ENCODE results near the gene DPYSL3.
A peak's percentile ranks its signal among the peaks of the same experiment; 100 is the strongest.

Gene DPYSL3

DNA sequence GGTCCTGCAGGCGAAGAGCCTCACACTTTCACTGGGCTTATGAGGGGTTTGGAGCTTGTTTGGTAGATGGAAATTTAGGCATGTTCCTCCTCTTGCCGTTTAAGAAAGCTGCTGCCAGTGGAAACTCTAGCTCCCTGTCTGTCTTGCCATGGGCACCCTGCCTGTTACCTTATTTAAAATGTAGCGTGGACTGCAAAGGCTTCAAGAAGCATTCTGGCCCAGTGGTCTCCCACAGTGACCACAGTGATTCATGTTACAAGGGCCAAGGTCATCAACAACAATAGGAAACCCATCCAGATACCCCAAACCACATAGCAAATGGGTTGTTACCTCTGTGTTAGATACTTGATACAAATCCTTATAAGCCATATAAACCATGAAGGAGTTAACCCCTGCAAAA, 96.6 kb downstream of the DPYSL3 start:
- DNase-seq (ENCODE audit: low read depth, low spot score), result no peak
- no peak overlapping the region for H3K4me3 ChIP-seq (ENCODE audit: low read length)

DNA sequence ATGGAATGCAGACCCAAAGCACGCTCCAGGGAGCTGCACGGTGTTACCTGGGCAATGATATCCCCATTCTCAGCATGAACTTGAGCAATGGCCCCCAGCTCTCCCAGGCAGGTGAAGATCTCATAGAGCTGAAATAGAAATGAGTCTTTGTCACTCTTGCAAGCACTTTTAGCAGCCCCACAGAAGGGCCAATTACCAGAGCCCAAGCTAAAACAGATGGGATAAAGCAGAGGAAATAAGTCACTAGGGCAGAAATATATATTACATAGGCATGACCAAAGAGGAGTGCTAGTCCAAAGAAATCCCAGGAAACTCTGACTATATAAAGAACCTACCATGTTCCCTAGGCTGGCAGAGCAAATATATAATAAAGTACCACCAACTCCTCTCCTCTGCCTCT, 97.3 kb downstream of the DPYSL3 start:
- no peak for DNase-seq (ENCODE audit: low read depth, low spot score)

DNA sequence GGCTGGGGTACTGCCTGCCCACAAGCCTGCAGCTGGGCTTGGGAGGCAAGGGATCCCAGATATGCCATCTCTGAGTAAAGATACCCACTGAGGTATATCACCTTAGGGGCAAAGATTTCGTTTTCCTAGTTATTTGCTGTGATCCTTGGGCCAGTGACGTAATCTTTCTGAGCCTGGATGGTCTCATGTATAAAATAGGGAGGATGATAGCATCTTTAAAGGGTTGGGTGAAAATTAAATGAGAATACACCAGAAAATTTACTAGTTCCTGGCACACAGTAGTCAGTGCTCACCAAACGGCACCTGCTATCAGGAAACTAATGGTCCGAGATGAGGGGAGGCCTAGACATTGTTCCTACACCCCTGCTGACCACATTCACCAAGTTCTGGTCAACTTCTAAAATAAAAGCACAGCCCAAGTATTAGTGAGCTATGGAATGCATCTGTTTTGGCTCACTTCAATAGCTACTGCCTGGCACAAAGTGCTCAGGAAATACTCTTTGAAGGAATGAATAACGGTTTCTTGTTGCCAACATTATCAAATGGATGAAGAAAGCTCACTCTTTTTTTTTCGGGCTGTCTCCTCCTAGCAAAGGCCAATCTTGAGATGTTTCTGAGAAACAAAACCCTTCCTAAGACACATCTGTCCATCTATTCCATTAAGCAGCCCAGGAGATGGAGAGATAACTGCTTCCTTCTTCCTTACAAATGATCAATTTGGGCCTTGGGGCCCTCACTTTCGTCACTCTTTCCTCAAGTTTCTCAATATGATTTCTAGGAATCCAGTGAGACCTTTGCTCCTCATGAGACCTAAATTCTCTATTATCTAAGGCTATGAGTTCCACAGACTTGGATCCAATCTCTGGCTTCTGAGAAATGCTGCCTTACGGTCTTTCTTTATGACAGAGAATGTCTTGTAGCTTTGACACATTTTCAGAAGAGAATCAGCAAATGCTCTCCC, 98.2 kb downstream of the DPYSL3 start:
- no peak for DNase-seq (ENCODE audit: low read depth, low spot score)

More for the DNA sequence above, 97.3 kb downstream of the DPYSL3 start:
- H3K4me3 ChIP-seq (ENCODE audit: low read length), result no peak overlapping the region

DNA sequence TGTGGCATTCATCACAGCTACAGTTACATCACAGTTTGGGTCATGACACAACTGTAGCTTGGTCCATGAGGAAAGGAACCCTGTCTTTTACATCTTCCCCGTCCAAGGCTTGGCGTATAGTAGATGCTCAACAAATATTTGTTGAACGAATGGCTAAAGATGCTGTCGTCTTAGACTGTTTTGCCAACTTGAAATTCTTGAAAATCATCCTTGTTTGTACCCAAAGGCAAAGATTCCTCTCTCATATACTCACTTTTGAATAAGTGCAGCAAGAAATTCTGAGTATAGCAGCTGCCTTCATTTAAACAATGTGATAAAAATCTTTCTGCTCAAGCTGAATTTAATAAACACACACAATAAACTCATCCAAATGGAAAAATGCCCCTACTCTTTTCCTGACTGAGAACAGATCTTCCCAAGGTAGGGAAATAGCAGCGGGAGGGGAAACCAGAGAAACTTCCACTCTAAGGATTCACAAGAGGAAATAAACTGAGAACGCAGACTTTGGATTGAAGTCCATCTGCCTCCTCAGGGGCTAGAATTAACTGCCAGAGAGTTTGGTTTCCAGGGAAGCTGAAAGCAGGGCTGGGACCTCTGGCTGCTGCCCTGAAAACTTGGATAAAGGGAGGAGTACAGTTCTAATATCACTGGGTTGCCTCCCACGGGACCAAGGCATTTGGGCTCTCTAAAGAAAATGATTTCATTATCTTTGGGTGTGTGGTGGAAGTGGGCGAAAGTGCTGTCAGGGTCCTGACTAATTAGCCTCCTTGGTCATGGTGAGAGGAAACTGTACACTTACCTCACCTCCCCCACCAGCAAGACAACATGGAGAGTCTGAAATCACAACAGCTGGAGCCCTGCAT, 99.1 kb downstream of the DPYSL3 start:
- no peak overlapping the region for H3K4me3 ChIP-seq (ENCODE audit: low read length)
- DNase-seq (ENCODE audit: low read depth, low spot score), result no peak

More for the DNA sequence above, 98.2 kb downstream of the DPYSL3 start:
- H3K4me3 ChIP-seq (ENCODE audit: low read length), result no peak overlapping the region

DNA sequence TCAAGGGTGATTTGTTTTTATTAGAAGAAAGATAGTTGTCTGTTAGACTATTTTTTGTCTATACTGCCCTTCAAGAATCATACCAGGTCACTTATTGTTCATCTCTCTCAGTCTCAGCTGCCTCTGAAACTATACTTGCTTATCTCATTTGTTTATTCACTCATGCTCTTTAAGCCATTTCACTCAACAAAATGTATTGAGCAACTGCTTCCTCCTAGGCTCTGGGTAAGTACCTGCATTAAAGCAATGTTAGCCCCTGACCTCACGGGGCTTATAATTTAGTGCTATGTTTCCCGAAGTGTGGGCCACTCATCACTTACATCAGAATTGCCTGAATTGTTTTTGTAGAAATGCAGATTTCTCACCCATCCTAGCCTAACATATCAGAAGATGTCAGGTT, 100.9 kb downstream of the DPYSL3 start:
- no peak overlapping the region for H3K4me3 ChIP-seq (ENCODE audit: low read length)
- DNase-seq (ENCODE audit: low read depth, low spot score), result no peak

DNA sequence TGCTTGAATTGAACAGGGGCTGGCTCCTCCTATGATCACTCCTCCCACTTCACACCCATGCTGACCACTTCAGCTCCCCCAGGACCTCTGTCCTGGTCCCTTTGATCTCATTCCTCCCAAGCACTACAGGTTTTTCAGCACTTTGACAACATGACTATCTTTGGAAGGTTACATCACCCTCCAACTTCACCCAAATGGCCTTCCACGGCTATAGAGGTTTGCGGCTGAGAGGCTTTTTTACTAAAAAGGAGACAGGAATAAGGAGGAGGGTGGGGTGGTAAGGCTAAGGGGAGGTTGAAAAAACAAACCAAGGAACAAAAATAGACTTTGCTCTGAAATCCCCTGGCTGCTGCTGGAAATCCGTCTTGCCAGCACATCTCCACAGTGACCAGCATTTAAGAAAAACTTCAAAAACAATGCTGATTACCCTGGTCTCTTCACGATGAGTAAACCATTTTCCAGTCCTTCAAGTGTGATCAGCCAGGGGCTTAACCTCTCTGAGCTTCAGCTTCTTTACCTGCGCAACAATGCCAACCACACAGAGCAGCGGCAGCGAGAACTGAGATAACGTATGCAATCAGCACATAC, 102.7 kb downstream of the DPYSL3 start:
- DNase-seq (ENCODE audit: low read depth, low spot score), result no peak
- no peak overlapping the region for H3K4me3 ChIP-seq (ENCODE audit: low read length)

DNA sequence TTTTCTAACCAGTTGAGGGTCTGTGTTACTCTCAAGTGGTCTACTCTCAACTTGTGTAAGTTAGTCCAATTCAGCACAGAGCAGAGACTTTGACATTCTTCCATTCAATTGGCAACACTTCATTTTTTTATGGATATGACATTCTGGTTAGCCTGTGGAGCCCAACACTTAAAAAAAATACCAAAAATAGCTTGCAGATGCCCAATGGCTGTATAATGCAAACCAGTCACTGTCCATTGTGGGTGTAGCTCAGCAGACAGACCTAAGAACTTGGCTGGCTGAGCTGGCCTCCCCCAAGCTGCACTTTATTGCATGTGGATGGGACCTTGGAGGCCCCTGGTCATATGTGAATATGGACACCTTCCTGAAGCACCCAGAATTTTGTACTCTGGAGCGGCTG, 103.2 kb downstream of the DPYSL3 start:
- no peak for DNase-seq (ENCODE audit: low read depth, low spot score)
- H3K4me3 ChIP-seq (ENCODE audit: low read length), result no peak overlapping the region

DNA sequence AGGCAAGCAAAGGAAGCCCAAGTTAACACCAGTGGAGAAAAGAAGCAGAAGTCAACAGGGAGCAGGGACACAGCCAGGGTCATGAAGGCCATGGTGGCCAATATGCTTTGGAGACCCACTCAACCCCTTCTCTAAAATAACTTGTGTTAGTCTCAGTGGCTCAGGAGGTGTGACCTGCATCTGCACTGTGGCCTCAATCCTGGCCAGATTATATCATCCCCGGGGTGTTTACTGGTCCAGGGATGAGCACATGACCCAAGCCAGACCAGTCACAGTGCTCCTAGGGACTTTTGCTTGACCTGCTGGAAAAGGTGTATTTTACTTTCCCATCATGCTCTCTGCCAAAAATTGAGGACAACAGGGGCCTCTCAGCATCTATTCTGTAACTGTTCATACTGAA, 105.2 kb downstream of the DPYSL3 start:
- no peak overlapping the region for H3K4me3 ChIP-seq (ENCODE audit: low read length)
- DNase-seq (ENCODE audit: low read depth, low spot score), result no peak

DNA sequence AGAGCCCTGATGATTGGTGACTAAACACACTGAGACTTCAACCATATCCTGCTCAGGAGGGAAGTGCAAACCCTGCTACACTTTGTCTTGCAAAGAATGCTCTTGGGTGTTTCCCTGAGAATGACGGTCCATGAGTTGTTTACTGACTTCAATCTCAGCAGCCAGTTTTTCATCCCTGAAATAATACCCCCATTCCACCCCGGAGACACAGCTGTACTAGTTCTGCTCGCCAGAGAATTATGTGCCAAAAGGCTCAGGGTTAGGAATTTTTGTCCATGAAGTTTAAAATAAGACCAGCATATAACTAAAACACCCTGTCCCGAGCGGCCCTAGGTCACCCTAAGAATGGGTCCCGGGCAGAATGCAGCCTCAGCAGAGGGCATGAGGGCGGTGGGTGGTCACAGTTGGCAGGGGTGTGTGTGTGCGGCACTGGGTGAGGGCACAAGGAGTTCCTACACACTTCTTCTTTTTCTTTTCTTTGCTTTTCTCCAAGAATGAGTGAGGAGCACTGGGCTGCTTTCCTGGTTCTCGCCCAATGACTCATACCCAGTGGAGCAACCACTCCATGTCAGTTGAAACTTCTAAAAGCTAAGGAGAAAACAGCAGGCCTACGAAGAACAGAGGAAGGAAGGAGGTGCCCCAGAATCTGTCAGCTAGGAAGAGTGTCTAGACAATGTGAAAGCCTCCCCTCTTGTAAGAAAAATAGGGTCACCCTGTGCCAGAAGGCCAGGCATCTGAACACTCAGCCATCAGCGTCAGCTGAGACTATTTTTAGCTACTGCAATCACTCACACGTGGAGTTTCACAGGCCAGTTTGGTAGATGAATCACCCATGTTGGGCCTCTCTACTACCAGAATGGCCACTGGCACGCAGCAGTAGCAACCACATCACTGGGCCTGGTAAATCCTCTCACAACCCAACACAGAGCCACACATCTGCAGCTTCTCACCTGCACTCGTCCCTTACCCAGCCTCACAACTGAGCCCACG, 105.9 kb downstream of the DPYSL3 start:
- no peak overlapping the region for H3K4me3 ChIP-seq (ENCODE audit: low read length)

DNA sequence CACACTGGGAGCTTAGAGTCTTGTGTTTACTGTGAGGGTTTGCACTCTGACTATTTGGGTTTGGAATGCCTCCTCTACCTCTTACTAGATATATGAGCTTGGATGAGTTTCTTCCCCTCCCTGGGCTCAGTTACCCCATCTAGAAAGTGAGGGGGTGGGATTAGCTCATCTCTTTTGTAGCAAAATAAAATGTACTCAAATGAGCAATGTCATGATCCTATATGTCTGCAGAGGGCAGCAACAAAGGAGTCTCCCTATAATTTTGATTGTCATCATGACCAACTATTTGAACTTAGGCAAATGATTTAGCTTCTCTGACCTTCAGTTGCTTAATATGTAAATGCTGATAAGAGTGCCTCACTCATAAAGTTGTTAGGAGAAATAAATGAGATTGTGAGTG, 109.0 kb downstream of the DPYSL3 start:
- H3K4me3 ChIP-seq (ENCODE audit: low read length), result no peak overlapping the region
- no peak for DNase-seq (ENCODE audit: low read depth, low spot score)

More for the DNA sequence above, 105.9 kb downstream of the DPYSL3 start:
- DNase-seq (ENCODE audit: low read depth, low spot score), result no peak

DNA sequence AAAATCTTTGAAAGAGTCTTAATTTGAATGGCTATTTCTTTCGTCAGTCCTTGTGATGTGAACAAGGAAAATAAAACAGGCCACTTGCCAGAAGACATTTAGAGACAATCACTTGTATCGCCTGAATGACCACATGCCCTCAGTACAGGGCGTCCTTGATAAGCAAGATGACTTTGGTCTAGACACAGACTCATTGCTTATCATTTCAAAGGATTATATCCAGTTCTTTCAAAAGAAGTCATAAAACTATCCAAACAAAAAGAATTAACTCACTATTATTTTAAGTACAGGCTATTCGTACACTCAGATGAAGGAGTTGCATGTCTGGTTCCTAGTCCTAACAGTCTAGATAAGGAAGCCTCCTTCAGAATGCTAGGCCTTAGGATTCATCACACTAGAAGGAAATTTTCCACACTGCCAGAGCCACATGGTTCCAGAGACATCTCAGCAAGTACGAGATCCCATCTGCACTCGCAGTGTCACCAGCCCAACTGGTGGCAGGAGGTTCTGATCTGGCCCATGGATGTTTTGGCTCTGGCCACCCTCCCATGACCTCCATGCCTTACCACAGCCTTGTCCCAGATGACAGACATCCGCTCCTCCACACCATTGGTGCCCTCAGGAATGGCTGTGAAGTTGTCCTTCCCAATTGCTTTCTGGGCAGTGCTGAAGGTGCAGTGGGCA, 109.6 kb downstream of the DPYSL3 start:
- no peak overlapping the region for H3K4me3 ChIP-seq (ENCODE audit: low read length)
- DNase-seq (ENCODE audit: low read depth, low spot score), result no peak

DNA sequence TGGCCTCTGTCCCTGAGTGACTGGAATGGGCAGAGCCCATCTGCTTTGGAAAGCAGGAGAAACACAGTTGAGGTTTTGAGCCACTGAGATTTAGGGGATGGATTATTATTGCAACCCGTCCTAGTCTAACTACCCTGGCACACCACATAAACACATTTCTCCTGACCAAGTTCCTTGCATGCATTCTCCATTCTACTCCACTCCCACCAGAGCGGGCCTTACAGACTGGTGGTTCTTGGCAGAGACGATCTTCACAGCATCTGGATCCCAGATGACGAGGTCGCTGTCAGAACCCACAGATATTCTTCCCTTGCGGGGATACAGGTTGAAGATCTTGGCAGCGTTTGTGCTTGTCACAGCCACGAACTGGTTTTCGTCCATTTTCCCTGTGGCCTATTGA, 111.0 kb downstream of the DPYSL3 start:
- DNase-seq (ENCODE audit: low read depth, low spot score), result no peak
- no peak overlapping the region for H3K4me3 ChIP-seq (ENCODE audit: low read length)

DNA sequence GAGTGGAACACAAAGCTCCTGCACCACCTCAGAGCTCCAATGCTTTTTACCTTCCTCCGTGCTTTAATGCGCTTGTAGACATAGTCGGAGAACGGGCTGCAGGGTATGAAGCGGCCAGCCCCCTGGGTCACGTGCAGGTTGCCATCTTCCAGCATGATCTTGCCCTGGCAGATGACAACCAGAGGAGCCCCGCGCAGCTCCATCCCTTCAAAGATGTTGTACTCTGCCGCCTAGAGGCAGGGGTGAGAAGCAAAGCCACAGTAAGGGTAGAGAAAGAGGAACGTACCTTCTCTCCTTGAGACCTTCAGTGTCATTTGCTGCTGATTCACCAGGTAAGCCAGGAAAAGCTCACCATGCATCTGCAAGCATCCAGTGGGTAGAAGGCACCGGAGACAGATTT, 112.3 kb downstream of the DPYSL3 start:
- DNase-seq (ENCODE audit: low read depth, low spot score), result no peak
- no peak overlapping the region for H3K4me3 ChIP-seq (ENCODE audit: low read length)

DNA sequence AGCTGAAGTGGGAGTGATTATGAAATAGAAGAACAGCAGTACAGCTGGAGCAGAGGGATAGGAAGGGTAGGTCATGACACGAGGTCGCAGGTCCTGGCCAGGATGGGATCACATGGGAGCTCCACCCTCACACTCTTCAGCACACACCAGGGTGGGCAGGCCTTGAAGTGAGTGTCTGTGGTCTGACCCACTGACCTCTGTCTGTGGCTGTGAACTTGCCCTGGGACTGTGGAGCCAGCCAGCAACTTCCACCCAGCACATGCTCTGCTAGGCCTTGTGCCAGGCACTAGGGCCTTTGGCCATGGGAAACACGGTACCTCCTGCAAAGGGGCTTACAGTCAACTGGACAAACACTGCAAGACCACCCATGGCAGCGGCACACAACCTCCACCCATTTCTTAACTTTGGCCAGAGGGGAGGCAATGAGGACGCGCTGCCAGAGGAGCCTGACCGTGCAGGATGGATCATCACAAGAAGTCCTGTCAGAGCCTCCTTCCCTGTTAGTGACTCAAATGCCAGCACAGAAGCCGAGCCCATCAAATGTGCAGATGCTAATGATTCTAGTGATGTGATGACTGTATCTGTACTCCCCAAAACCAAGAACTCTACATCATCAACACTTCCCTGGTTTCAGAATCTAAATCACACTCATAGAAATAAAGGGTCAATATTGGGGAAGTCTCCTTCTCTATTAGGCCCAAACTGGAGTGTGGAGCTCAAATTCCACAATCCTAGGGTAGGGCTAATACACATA, 113.6 kb downstream of the DPYSL3 start:
- no peak overlapping the region for H3K4me3 ChIP-seq (ENCODE audit: low read length)
- no peak for DNase-seq (ENCODE audit: low read depth, low spot score)

DNA sequence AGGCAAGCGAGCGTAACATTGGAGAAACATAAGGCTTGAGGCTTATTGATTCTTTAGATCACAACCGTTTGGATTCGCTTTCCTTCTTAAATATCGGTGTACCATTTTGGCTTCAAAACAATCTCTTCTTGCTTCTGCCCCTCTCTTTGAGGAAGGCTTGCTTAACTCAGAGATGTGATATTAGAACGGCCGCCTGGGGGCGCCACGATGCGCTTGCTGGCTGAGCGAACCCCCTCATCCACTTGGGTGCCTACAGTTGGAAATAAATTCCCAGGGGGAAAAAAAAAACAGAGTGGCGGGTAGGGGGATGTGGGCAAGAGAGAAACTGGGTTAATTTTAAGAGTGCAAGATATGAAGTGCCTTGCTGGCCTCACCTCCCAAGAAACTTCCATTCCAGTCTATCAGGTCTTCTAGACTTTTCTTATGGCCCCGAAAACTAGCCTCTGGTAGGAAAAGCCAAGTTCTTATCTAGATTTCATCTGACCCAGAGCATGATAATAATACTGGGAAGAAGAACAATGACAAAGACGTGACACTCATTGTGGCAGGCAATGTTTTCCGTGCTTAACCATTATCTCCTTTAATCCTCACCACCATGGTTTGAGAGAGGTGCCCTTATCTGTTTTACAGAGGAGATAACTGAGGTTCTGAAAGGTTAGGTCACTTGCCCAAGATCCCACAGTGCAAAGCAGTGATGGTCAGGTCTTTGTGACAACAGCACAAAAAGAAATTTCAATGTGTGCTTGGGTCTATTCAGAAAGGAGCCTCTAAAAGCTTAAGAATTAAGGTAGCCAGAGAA, 115.8 kb downstream of the DPYSL3 start:
- no peak for DNase-seq (ENCODE audit: low read depth, low spot score)
- no peak overlapping the region for H3K4me3 ChIP-seq (ENCODE audit: low read length)

DNA sequence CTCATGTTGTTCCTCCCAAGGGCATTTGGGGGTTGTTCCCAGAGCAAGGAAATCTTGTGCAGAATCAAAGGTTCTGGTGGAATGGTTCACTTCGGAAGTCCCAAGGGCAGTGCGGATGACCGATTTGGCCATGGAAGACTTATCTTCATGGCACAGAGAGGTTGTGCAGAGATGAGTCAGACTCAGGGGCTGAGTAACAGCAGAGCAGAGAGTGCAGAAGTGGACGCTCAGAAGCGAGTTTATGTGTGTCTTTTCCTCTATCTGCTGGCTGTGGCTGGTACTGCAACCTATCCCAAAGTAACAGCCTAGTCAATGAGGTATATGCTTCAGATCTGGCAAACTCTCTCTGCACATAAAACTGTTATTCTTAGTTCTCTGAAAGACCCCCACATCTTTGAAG, 118.1 kb downstream of the DPYSL3 start:
- H3K4me3 ChIP-seq (ENCODE audit: low read length), result no peak overlapping the region
- peak; percentile 9 for DNase-seq (ENCODE audit: low read depth, low spot score)
